RPMI7951 (cell line): Measurements from ENCODE around the gene IKZF1. TPM values are rescaled to one million over a fixed set of nuclear protein-coding genes. Genes with fewer than 3 reads are reported as not detected.

Experiments
- DNase-seq: peaks from one replicate; pipeline ENCODE4 v3.0.0-alpha.2; 2012; ENCODE audit warnings: low read depth
- total RNA-seq: library from RNA; depleted of rRNA; stranded (reverse); fragments of >200 nt; shearing (Covaris generic); gene quantifications from 2 replicates; pipeline ENCODE4 v1.2.3, GENCODE V29; 2014

IKZF1 gene
- total RNA-seq, 1 experiment from 2014 or later = not detected

DNA sequence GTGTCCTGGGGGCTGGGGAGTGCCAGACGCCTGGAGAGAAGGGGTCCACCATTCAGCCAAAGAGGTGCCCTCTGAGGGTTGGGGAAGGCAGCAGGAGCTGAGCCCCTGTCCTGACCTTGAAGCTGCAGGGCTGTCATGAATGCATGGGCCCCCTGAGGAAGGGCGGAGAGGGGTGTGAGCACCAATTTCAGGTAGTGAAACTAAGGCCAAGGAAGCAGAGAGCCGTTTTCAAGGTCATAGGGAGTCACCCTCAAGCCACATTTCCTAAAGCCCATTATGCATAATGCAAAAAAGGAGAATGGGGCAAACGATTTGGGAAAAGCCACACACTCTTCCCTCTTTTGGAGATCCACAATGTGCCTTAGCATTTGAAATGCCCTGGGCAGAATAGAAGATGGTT is 108.5 kb downstream of the IKZF1 start:
- DNase-seq = no peak

DNA sequence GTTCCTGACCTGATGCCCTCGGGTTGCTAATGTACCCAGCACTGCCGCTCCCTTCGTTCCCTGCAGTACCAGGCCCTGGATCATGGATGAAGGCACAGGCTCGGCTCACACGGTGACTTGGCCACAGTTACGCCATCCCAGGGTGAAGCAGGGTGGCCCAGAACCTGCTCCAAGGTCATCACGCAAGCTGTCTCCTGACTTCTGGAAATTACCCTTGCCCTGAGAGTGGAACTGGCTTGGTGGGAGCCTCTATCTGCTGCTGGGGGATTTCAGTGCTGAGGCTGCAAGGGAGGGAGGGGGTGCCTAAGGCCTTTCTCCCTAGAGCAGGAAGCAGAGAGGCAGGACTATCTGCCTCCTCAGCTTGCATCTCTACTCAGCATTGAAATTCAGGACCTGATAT is 109.0 kb downstream of the IKZF1 start:
- DNase-seq = no peak

DNA sequence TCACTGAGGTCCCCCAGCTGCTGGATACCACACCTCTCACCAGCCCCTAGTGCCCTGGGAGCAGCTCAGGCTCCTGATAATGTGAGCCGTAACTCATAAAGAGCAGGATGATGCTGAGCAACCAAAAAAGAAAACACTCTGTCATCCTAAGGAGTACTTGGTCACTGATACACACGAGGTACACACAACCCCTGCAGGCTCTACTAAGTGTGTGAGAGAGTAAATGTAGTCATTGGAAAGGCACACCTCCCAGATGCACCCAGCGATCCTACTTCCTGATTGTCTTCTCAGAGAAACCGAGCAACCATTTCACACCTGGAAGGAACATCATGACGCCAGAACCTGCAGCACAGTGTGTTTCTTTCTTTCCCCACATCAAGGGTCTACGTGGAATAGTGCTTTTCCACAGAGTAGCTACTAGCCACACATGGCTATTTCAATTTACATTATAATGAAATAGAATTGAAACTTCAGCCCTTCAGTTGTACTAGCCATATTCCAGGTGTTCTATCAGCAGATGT is 111.4 kb downstream of the IKZF1 start:
- DNase-seq = no peak

DNA sequence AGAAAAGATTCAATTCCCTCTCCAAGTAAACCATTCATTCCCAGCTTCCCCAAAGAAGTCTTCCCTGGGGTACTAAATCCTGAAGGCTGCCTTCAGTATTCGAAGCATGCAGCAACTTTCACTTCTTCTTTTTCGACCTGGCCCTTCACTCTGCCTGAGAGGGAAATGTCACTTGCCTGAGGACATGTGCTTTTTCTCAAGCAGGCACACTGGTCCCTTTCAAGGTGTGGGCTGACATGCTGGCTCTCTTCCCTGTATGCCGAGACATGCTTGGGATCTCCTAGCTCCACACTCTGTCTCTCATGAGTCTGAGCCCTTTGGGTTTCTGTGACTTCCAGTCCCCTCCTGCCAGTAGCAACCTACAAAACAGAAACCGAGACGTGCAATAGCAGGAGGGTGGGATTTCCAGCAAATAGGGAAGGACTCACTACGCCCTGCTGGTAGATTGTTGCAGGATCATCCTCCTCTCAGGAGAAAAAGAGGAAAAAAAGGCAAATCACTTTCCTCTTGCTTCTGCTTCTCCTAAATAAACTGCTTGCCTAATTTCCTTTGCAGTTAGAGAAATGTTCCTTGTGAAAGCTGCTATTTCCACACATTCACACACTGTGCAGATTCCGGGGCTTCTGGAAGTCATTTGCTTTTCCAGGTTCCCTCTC is 112.1 kb downstream of the IKZF1 start:
- peak; percentile 15 for DNase-seq

DNA sequence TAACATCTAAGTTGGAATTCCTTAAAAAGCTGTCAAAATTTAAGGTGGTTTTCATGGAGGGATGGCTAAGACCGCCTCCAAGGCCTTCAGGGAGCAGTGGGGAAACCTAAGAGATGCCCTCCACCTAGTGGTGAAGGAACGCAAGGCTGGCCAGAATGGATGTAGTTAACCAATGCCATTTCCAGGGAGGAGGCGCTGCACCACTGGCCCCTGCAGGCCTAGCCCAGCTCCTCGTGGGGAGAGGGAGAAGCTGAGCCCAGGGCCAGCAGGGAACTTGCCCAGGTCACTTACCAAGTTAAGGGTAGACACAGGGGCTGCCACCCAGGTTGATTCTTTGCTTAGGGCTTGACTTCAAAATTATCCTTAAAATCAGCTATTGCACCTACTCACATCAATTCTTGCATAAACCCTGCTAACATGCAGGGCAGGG is 113.6 kb downstream of the IKZF1 start:
- peak; percentile 82 for DNase-seq

GRCh38 chr7:50418526-50419290 is 114.2 kb downstream of the IKZF1 start:
- DNase-seq = no peak

GRCh38 chr7:50421043-50421442 is 116.5 kb downstream of the IKZF1 start:
- DNase-seq = no peak

DNA sequence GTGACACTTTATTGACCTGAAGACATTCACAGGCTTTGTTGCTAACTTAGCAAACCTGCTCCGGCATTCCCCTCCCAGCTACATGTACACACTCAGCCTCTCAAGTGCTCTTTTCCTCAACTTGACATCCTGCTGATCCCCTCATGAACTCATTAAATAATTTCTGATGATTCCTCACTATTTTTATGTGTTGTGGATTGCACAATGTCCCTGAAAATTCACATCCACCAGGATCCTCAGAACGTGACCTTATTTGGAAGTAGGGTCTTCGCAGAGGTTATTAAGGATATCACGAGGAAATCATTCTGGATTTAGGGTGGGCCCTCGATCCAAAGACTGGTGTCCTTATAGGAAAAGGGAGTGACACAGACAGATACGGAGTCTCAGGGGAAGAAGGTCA is 118.3 kb downstream of the IKZF1 start:
- no peak for DNase-seq

DNA sequence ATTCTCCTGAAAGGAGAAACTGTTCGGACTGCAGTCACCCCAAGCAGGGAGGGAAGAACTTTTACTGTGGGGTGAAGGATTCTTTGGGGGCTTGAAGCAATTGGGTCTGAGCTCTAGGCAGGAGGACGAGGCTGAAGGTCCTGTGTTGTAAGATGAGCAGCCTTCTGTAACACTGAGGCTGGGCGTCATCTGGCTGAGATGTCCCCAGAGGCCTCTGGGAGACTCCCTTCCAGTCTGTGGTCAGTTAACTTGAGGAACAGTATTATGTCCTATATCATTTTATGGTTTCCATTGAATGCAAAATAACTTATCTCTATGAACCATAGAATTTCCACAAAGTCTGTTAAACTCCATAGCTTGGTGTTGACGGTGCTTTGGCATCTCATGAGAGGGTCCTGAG is 119.3 kb downstream of the IKZF1 start:
- DNase-seq = no peak

DNA sequence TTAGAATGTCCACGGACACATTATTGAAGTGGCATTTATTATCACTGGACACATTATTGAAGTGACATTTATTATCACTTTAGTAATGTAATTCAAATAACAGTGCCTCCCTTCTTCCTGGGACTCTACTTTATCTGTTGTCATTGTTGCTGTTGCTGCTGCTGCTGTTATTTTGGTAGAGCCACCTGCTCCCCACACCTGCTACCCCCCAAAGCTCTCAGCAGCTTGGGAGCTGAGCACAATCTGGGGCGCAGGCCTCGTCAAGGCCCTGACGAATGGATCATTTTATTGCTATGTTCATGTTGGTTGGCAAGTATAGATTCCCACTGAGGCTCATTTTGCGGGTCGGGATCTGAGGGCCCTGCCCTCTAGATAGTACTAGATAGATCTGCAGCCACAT is 120.8 kb downstream of the IKZF1 start:
- DNase-seq = no peak

DNA sequence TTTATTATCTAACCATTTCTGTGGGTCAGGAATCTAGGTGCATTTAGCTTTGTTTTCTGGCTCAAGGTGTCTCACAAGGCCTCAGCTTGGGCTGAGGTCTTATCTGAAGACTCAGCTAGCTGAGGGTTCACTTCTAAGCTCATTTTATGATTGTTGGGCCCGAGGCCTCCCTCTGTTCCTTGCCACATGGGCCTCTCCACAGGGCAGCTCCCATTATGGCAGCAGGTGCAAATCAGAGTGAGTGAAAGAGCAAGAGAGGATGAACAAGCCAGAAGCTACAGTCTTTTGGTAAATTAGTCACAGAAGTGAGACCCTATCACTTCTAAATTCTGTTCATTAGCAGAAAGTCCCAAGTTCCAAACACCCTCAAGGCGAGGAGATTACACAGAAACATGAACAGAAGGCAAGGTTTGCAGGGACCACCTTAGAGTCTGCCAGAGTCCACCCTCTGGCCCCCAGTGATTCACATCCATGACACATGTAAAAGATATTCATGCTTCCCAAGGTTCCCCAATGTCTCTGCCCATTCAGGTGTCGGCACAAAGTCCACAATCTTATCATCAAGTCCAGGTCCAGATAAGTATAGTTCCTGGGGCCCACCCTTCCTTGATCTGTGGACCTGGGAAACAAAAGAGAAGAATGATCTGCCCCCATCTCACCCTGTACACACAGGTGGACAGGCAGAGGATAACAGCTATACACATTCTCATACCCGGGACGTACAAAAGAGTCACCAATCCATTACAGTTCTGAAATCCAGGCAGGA is 121.9 kb downstream of the IKZF1 start:
- DNase-seq = no peak

DNA sequence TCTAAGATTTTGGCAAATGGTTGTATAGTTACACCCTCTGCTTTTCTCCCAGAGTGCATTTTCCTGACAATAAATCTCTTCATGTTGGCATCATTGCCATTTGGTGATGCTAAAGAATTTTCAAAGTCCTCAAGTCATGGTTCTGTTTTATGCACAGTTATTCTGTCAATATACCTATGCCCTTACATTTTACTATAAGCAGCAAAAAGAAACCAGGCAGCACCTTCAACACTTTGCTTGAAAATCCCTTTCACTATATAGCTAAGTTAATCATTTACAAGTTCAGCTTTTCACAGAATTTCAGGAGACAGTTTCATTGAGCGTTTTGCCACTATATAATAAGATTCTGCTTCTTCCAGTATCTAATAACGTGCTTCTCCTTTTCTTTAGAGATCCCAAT is 123.0 kb downstream of the IKZF1 start:
- no peak for DNase-seq

DNA sequence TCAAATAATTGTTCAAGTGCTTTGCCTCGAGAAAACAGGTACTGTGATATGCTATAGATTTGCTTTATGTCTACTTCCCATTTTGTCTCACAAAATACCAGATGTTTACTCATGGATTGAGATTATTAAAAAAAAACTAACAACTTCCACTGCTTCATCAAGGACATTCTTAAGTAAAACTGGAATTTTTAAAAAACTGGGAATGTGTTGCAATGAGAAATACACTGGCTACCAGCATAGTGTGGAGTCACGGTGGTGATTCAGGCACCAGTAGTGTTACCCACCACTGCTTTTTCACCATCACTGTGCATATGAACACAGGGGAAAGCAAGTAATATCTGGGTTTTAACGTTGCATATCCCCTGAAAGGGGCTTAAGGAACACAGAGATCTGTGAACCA is 124.4 kb downstream of the IKZF1 start:
- no peak for DNase-seq

DNA sequence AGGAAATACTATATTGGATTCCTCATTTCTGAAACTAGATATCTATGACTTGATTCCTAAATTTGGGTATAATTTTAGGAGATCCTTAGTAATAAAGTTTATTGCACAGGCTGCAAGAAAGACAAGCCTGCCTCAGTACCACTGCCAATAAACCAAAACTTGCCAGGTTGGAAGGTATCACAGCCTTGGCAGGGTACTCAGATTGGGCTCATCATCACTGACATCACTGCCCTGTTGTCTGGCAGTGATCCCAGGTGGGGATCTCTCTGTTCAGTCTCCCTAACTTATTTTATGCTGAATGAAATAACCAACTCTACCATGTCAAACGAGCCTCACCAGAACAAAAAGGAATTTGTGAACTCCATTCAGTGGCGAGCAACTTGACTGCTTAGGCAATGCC is 126.8 kb downstream of the IKZF1 start:
- DNase-seq = no peak

GRCh38 chr7:50431722-50432305 is 127.3 kb downstream of the IKZF1 start:
- DNase-seq = no peak

- DNase-seq = peak; percentile 89
These were observed 131.8 kb downstream of the IKZF1 start for GRCh38 chr7:50436133-50436806.

- DNase-seq = peak; percentile 96
These were observed 142.0 kb downstream of the IKZF1 start for GRCh38 chr7:50446542-50446960.

DNA sequence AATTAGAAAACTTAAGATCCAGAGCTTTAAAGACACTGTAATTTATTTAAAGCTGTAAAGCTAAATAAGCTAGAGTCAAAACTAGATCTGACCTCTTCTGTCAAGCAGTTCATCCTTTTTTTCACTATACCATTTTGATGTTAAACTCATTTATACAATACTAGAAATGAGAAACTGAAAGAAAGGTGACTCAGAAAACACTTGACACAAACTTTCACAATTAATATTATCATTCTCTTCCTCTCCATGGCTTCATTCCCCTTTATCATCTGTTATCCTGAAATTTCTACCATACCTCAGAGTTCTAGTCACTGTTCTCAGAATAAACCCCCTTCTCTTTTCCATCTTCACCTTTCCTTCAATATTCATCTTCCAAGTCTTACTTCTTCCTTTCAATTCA is 144.3 kb downstream of the IKZF1 start:
- no peak for DNase-seq

GRCh38 chr7:50449501-50449880 is 145.0 kb downstream of the IKZF1 start:
- DNase-seq = no peak

DNA sequence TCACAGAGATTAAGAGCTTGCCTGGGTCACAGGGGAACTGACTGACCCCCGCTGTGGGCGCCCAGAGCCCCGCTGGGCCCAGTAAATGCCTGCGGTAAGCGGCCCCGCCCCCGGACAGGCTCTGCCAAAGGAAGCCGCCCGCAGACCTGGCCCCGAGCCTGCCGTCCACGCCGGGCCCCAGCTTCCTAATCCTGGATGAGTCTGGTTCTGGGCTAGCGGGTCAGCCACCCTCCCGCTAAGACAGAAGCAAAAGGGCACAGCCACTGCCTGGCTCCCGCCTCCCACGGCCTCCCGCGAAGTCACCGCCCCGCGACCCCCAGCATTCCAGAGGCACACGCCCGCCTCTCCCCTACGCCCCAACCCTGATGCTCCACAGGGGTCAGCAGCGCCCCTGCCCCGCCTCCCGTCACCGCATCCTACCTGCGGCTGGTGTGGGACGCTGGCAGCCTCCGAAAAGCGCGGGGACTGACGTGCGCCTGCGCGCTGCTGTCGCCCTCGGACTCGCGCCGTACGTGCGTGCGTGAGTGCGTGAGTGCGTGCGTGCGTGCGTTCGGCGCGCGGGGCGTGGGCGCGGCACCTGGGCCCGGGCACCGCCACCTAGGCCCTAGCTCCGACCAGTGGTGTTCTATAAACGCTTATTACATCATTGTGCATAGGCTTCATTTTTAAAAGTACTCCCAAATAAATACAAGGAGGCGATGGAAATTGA is 145.5 kb downstream of the IKZF1 start, which contains the start of gene FIGNL1:
FIGNL1 (minus strand) TSS at position 470 of the 709 bp plus-strand sequence. CDS start 3,063 bp downstream, outside the sequence.
- peak; percentile 84 for DNase-seq

GRCh38 chr7:50450590-50451032 is 146.1 kb downstream of the IKZF1 start:
- no peak for DNase-seq
